DMS153 treated with DMSO at 0.1 percent for 48 hours (cell line): ENCODE measurements around the gene ABCG4.
"Not testable (repeated sequence)": the region's sequence is repeated elsewhere in the genome, so short reads cannot be mapped to it uniquely, and the experiment has no call there.

Experiments
- DNase-seq: peaks from one replicate; lab custom pipeline; 2025; ENCODE audit not compliant: unreplicated experiment; lab: John Stamatoyannopoulos, UW

The ABCG4 gene

DNA sequence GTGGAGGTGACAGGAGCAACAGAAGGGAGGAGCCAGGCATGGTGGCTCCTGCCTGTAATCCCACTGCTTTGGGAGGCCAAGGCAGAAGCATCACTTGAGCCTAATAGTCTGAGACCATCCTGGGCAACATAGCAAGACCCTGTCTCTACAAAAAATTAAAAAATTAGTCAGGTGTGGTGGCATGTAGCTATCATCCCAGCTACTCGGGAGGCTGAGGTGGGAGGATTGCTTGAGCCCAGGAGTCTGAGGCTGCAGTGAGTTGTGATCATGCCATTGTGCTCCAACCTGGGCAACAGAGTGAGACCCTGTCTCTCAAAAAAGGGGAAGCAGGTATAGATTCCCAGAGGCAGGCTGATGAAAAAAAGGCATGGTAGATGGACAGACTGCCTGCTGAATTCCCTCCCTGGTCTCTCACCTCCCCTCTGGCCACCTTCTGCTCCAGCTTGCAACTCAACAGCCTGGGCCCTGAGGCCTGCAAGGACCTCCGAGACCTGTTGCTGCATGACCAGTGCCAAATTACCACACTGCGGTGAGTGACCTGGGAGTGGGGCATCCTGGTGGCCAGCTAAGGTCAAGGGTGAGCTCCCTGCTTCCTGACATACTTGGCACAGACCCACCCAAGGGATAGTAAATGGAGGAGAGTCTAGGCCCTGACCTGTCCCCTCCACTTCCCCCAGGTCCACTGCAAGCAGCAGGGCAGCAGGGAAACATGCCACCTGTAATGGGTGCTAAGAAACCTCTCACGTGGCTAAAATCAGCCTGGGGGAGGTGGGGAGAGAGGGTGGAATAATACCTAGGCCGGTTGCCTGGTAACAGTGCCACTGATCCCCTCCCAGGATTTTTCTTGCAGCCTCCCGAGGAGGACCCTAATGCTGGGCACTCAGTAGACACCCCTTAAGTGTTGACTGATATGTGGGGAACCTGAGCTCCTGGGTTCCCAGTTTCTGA lies 32.2 kb downstream of the ABCG4 start:
- DNase-seq: no peak

DNA sequence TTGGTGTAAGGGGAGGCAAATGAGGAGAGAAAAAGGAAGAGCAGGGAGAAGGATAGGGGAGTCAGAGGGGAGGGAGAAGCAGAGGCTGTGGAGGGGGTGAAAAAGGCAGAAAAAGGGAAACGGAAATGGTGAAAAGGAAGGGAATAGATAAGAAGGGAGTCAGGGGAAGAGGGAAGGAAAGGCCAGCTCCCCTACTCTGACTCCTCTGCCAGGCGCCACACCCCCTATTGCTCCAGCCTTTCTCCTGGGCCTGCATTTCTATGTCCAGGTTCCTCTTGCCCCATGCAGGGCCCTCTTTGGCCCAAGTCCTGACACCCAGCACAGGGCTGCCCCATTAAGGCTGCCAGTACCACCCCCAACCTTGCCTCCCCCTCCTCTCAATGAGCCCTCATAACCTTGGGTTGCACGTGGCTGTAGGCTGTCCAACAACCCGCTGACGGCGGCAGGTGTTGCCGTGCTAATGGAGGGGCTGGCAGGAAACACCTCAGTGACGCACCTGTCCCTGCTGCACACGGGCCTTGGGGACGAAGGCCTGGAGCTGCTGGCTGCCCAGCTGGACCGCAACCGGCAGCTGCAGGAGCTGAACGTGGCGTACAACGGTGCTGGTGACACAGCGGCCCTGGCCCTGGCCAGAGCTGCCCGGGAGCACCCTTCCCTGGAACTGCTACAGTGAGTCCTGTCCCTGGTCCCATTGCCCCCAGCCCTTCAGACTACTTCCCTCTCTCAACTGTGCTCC lies 33.0 kb downstream of the ABCG4 start:
- DNase-seq: no peak

DNA sequence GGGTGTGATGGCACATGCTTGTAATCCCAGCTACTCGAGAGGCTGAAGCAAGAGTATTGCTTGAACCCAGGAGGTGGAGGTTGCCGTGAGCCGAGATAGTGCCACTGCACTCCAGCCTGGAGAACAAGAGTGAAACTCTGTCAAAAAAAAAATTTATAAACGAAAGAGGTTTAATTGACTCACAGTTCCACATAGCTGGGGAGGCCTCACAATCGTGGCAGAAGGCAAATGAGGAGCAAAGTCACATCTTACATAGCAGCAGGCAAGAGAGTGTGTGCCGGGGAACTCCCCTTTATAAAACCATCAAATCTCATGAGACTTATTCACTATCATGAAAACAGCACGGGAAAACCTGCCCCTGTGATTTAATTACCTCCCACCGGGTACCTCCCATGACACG lies 35.5 kb downstream of the ABCG4 start:
- DNase-seq: not testable (repeated sequence)

DNA sequence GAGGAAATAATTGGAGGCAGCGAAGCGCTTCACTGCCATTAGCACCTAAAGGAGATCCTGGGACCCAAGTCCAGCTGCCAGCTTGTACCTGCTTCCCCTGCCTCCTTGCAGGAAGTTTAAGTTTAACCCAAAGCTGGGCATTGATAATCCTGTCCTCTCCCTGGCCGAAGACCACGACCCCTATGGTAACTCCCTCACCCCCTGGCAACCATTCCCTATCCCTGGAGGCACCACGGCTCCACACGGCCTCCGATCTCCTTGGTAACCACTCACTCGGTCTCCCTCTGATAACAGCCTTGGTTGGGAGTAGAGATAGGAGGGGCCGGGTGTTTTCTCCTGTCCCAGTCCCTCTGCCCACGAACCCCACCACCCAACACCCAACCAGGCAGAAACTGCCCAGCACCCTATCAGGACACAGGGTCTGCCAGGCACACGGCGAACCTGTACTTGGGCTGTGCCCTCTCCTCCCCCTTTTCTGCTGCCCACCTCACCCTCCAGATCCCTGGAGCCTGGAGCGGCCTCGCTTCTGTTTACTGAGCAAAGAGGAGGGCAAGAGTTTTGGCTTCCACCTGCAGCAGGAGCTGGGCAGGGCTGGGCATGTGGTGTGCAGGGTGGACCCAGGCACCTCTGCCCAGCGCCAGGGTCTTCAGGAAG lies 37.3 kb downstream of the ABCG4 start:
- DNase-seq: no peak

- no peak for DNase-seq
Measured at GRCh38 chr11:119187123-119187892, 38.5 kb downstream of the ABCG4 start.

GRCh38 chr11:119188067-119188466 lies 39.2 kb downstream of the ABCG4 start:
- DNase-seq: no peak

DNA sequence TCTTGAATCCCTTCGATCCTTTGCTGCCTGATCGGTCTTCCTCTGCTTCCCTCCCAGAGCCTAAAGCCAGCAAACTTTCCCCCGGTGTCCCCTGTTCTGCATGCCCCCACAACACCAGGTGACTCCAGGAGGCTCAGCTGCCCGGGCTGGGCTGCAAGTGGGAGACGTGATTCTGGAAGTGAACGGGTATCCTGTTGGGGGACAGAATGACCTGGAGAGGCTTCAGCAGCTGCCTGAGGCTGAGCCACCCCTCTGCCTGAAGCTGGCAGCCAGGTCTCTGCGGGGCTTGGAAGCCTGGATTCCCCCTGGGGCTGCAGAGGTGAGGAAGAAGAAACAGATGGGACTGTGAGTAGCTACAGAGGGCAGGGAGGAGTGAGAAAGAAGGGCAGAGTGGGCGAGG lies 40.0 kb downstream of the ABCG4 start:
- DNase-seq: no peak

DNA sequence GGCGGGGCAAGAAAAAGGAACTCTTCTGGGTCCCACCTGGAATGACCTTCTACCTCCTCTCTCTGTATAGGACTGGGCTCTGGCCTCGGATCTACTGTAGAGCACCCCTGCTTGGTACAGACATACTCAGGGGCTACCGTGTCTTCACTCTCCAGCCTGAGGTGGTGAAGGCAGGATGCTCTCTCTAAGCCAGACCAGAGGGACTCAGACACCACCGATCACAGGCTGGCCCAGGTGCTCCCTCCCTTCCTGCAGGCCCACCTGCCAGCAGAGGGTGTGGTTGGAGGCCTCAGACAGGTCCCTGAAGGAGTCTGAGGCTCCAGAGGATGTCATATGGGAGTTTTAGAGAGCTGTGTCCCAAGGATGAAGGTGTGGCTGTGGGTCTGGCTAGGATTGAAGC lies 40.5 kb downstream of the ABCG4 start:
- DNase-seq: no peak

DNA sequence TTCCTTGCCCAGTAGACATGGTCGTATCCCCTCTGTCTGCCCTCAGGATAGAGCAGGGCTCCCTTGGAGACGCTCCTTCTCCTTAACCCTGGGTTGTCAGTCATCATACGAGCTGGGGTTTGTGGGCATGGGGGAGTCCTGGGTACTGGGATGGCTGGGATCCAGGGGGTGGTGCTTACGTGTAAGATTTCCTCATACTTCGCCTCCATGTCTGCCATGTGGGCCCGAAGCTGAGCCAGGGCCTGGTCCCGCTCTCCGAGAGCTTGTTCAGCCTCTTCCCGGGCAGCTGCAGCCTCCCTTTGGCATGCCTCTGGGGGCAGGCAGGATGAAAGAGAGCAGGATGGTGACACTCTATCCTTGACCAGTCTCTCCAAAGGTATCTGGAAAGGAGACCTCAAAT lies 41.7 kb downstream of the ABCG4 start:
- DNase-seq: no peak

GRCh38 chr11:119191265-119191664 lies 42.4 kb downstream of the ABCG4 start:
- not testable (repeated sequence) for DNase-seq

DNA sequence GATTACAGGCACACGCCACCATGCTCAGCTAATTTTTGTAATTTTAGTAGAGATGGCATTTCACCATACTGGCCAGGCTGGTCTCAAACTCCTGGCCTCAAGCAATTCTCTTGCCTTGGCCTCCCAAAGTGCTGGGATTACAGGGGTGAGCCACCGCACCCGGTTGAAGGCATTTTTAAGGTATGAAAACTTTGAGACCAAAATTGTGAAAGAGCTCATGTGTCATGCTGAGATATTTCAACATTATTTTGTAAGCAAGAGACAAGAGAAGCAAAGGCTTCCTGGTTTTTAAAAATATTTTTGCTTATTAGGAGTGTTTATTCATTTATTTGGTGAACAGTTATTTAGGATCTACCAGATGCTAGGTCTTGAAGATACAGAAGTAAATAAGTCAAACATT lies 43.3 kb downstream of the ABCG4 start:
- no peak for DNase-seq

GRCh38 chr11:119193001-119193400 lies 44.1 kb downstream of the ABCG4 start:
- DNase-seq: no peak

GRCh38 chr11:119193626-119194025 lies 44.8 kb downstream of the ABCG4 start:
- no peak for DNase-seq

- no peak for DNase-seq
Measured at GRCh38 chr11:119194811-119195440, 46.1 kb downstream of the ABCG4 start.

DNA sequence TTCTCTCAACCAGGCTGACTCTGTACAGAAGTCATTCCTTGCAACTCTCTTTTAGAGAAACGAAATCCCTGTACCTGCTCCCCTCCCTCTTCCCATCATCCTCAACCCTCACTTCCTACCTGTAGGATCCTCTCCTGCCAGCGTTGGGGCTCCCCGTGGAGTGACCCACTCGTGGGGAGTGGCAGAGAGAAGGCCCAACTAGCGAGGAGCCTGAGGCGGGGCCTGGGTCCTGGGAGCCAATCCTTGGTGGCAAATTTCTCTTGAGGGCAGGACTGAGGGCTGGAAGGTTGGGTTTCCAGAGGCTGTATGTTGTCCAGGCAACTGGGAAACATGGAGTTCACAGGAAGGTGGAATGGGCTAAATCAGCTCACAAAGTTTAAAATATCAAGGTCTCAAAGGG lies 46.8 kb downstream of the ABCG4 start:
- DNase-seq: no peak

DNA sequence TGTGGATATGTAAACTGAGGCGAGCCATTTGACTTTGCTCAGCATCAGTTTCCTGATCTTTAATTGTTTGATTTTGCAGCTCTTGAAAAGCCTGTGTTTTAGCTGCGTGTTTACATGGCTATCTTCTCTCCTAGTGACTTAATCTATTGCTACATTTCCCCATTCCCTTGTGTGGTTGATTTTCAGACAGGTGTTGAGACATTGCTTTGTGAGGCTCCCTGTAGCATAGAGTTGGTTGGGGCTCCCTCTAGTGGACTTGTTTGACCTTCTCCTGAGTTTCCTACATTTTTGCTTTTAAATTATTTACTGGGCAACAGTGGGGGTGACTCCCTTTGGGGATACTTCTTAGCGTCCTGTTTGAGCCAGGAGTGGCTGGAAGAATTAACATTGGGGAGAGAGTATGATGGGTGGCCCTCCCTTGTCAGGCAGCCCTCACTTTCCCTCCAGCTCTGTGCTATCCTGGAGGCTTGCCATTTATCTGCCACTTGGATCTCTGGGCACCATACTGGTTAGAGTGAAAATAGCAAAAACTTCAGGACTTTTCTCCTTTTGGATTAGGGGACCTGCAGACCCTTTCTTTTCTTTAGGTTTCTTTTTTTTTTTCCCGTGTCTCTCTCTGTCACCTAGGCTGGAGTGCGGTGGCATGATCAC lies 48.1 kb downstream of the ABCG4 start:
- peak; percentile 80 for DNase-seq

DNA sequence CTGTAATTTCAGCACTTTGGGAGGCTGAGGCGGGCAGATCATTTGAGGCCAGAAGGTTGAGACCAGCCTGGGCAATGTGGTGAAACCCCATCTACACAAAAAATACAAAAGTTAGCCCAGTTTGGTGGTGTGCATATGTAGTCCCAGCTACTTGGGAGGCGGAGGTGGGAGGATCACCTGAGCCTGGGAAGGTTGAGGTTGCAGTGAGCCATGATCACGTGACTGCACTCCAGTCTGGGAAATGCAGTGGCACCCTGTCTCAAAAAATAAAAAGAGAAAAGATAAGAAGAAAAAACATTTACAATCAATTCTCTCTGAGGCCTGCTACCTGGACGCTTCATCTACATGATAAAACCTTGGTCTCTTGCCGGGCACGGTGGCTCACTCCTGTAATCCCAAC lies 50.1 kb downstream of the ABCG4 start:
- no peak for DNase-seq

GRCh38 chr11:119201236-119201635 lies 52.4 kb downstream of the ABCG4 start:
- not testable (repeated sequence) for DNase-seq

- no peak for DNase-seq
Measured at GRCh38 chr11:119202554-119202953, 53.7 kb downstream of the ABCG4 start.

GRCh38 chr11:119204066-119204465 lies 55.2 kb downstream of the ABCG4 start:
- no peak for DNase-seq
